Osteocyte (in vitro differentiated cells): ENCODE data around the gene TNKS1BP1. TPM values are rescaled to one million over a fixed set of nuclear protein-coding genes. Genes with fewer than 3 reads are reported as not detected.

Experiments used
- DNase-seq: peaks from one replicate; pipeline ENCODE4 v3.0.0; 2021; ENCODE audit warnings: mixed read lengths; ENCODE audit not compliant: unreplicated experiment; ENCODE audit errors: extremely low spot score
- H3K27ac Mint-ChIP-seq: one replicate; pipeline ENCODE4 v1.8.0; 2021; ENCODE audit warnings: mild to moderate bottlenecking, mixed read lengths; ENCODE audit not compliant: unreplicated experiment
- H3K27me3 Mint-ChIP-seq: one replicate; pipeline ENCODE4 v1.8.0; 2021; ENCODE audit warnings: mixed read lengths; ENCODE audit not compliant: unreplicated experiment
- H3K36me3 Mint-ChIP-seq: one replicate; pipeline ENCODE4 v1.8.0; 2021; ENCODE audit warnings: mixed read lengths; ENCODE audit not compliant: unreplicated experiment
- H3K4me1 Mint-ChIP-seq: one replicate; pipeline ENCODE4 v1.8.0; 2021; ENCODE audit warnings: mixed read lengths; ENCODE audit not compliant: unreplicated experiment
- H3K4me3 Mint-ChIP-seq: one replicate; pipeline ENCODE4 v1.8.0; 2021; ENCODE audit warnings: mild to moderate bottlenecking, moderate library complexity, mixed read lengths; ENCODE audit not compliant: unreplicated experiment
- H3K9me3 Mint-ChIP-seq: one replicate; pipeline ENCODE4 v1.8.0; 2021; ENCODE audit warnings: mixed read lengths; ENCODE audit not compliant: unreplicated experiment
- CTCF ChIP-seq: fragments of 200-600 bp; sonication (generic); IDR thresholded peaks from 2 replicates; pipeline ENCODE4 v1.5.0; 2021; ENCODE audit warnings: antibody characterized with exemption, mild to moderate bottlenecking, moderate library complexity
- total RNA-seq: library from RNA; stranded (reverse); gene quantifications from 2 replicates; pipeline ENCODE4 v1.2.1, GENCODE V29; 2021

The TNKS1BP1 gene
- total RNA-seq, 1 donor from 2014 or later, result 152 TPM

- H3K27ac Mint-ChIP-seq, result peak overlapping the region; percentile 99
- peaks cover 52% of the 10 kb centered on the region for H3K4me1 Mint-ChIP-seq
- no peaks in the 10 kb centered on the region for H3K9me3 Mint-ChIP-seq
- peak; percentile 89 for DNase-seq
- TF ChIP-seq CTCF, result no peak
- H3K36me3 Mint-ChIP-seq, result peaks cover 32% of the 10 kb centered on the region
- no peaks in the 10 kb centered on the region for H3K27me3 Mint-ChIP-seq
- H3K4me3 Mint-ChIP-seq, result peak overlapping the region; percentile 90
Measured at GRCh38 chr11:57324154-57324885, 432 bp downstream of the TNKS1BP1 start.

DNA sequence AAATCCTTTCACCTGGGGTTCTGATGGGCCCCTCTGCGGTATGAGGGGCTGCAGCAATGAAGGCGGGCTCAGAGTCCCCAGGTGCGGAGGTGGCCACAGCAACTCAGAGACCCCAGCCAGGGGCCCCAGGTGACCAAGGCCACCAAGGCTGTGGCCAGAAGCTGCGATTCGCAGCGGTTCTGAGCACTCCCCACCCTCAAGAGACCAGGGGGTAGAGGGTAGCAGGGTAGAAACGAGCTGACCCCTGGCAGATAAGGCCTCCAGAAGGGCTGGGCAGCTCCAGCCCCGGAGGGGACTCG lies 948 bp downstream of the TNKS1BP1 start:
- no peaks in the 10 kb centered on the region for H3K9me3 Mint-ChIP-seq
- H3K36me3 Mint-ChIP-seq, result peaks cover 36% of the 10 kb centered on the region
- no peak for DNase-seq
- H3K27me3 Mint-ChIP-seq, result no peaks in the 10 kb centered on the region
- H3K4me3 Mint-ChIP-seq, result peak overlapping the region; percentile 90
- no peak for TF ChIP-seq CTCF
- H3K4me1 Mint-ChIP-seq, result peaks cover 56% of the 10 kb centered on the region
- H3K27ac Mint-ChIP-seq, result peak overlapping the region; percentile 99

- Mint-ChIP-seq H3K27ac (peak overlapping the region; percentile 99), H3K4me3 (peak overlapping the region; percentile 90), H3K4me1 (peaks cover 57% of the 10 kb centered on the region), H3K27me3 (no peaks in the 10 kb centered on the region), H3K9me3 (no peaks in the 10 kb centered on the region), H3K36me3 (peaks cover 32% of the 10 kb centered on the region)
- no peak for DNase-seq
- peak; percentile 26 for TF ChIP-seq CTCF
Measured at GRCh38 chr11:57323167-57323854, 1.4 kb downstream of the TNKS1BP1 start.

GRCh38 chr11:57322256-57323166 lies 2.2 kb downstream of the TNKS1BP1 start:
- DNase-seq, result peak; percentile 94
- H3K4me1 Mint-ChIP-seq, result peaks cover 60% of the 10 kb centered on the region
- H3K27me3 Mint-ChIP-seq, result no peaks in the 10 kb centered on the region
- H3K4me3 Mint-ChIP-seq, result peak overlapping the region; percentile 90
- H3K36me3 Mint-ChIP-seq, result peaks cover 31% of the 10 kb centered on the region
- no peak for TF ChIP-seq CTCF
- H3K9me3 Mint-ChIP-seq, result no peaks in the 10 kb centered on the region
- H3K27ac Mint-ChIP-seq, result peak overlapping the region; percentile 99
